Naive thymus-derived CD4-positive, alpha-beta T cell (primary cell): ENCODE data around the gene VAV2. TPM values are rescaled to one million over a fixed set of nuclear protein-coding genes. Genes with fewer than 3 reads are reported as not detected.
A peak's percentile ranks its signal among the peaks of the same experiment; 100 is the strongest.

Source experiments
- ATAC-seq: fragments of 150-1000 bp; cut with Tn5 transposase; 2 replicates; pipeline ENCODE4 v1.10.0; 2021; ENCODE audit warnings: mild to moderate bottlenecking, moderate library complexity
- CTCF ChIA-PET: fragments of 350-600 bp; sonication (Branson Sonifier 250); formaldehyde crosslinking; loops from one replicate; lab custom pipeline; 2021; ENCODE audit warnings: antibody characterized with exemption; lab: Charles Lee
- POLR2A ChIA-PET: fragments of 350-600 bp; sonication (Branson Sonifier 250); formaldehyde crosslinking; loops from one replicate; lab custom pipeline; 2021; ENCODE audit warnings: antibody characterized with exemption, inconsistent platforms; lab: Charles Lee
- DNase-seq, 9 donors: peaks; one replicate each; pipeline versions ENCODE4 v3.0.0 to v3.0.0-alpha.2; 2020 to 2022; ENCODE audit warnings: mixed read lengths in 1 of 9
- H3K27ac ChIP-seq: one replicate; pipeline ENCODE4 v1.7.0; 2013; ENCODE audit warnings: mild to moderate bottlenecking, low read depth, low read length, moderate library complexity
- H3K27me3 ChIP-seq, 2 donors: one replicate each; pipeline ENCODE4 v1.7.0; 2013; ENCODE audit warnings: low read length in 2 of 2, mild to moderate bottlenecking in 2 of 2, moderate library complexity in 2 of 2; ENCODE audit not compliant: control insufficient read depth in 2 of 2, insufficient read depth in 2 of 2
- H3K36me3 ChIP-seq, 3 experiments: 1 replicate in 2 of 3; 2 replicates in 1 of 3; pipeline ENCODE4 v1.7.0; 2013; ENCODE audit warnings: low read length in 3 of 3, mild to moderate bottlenecking in 3 of 3, moderate library complexity in 1 of 3; ENCODE audit not compliant: insufficient read depth in 3 of 3, control insufficient read depth in 2 of 3
- H3K4me1 ChIP-seq, 2 donors: one replicate each; pipeline ENCODE4 v1.7.0; 2013; ENCODE audit warnings: low read length in 2 of 2, mild to moderate bottlenecking in 2 of 2, moderate library complexity in 1 of 2; ENCODE audit not compliant: control insufficient read depth in 2 of 2, insufficient read depth in 2 of 2
- H3K4me3 ChIP-seq: 2 replicates; pipeline ENCODE4 v1.7.0; 2013; ENCODE audit warnings: mild to moderate bottlenecking, low read length
- H3K9me3 ChIP-seq, 3 experiments: 1 replicate in 2 of 3; 2 replicates in 1 of 3; pipeline ENCODE4 v1.7.0; 2013; ENCODE audit warnings: low read length in 3 of 3; ENCODE audit not compliant: control insufficient read depth in 2 of 3
- H3K27ac Mint-ChIP-seq, 9 donors: one replicate each; pipeline ENCODE4 v1.8.0; 2020 to 2022; ENCODE audit warnings: mixed read lengths in 9 of 9, mild to moderate bottlenecking in 8 of 9, moderate library complexity in 5 of 9, inconsistent platforms in 2 of 9
- H3K27me3 Mint-ChIP-seq, 5 donors: one replicate each; pipeline ENCODE4 v1.8.0; 2021 to 2022; ENCODE audit warnings: mixed read lengths in 5 of 5, mild to moderate bottlenecking in 1 of 5
- H3K36me3 Mint-ChIP-seq, 5 donors: one replicate each; pipeline ENCODE4 v1.8.0; 2020 to 2022; ENCODE audit warnings: mixed read lengths in 5 of 5, mild to moderate bottlenecking in 3 of 5, inconsistent platforms in 1 of 5
- H3K4me1 Mint-ChIP-seq, 7 donors: one replicate each; pipeline ENCODE4 v1.8.0; 2020 to 2022; ENCODE audit warnings: mixed read lengths in 7 of 7, mild to moderate bottlenecking in 3 of 7, inconsistent platforms in 1 of 7
- H3K4me3 Mint-ChIP-seq, 10 donors: one replicate each; pipeline ENCODE4 v1.8.0; 2020 to 2022; ENCODE audit warnings: mild to moderate bottlenecking in 10 of 10, mixed read lengths in 10 of 10, moderate library complexity in 6 of 10, inconsistent platforms in 2 of 10
- H3K9me3 Mint-ChIP-seq, 11 donors: one replicate each; pipeline ENCODE4 v1.8.0; 2020 to 2022; ENCODE audit warnings: mixed read lengths in 11 of 11, mild to moderate bottlenecking in 4 of 11, inconsistent platforms in 1 of 11, moderate library complexity in 1 of 11
- intact Hi-C, 2 donors: fragments of 100-400 bp; cut with micrococcal nuclease; formaldehyde crosslinking; loops; one replicate each; pipeline ENCODE4 v1.15.1; 2023
- polyA plus RNA-seq, 2 donors: library from polyadenylated mRNA; unstranded; fragments of 300-500 nt; fragmentation: Illumina TruSeq; gene quantifications; one replicate each; pipeline ENCODE4 v1.2.3, GENCODE V29; 2021
- total RNA-seq, 6 experiments: library from RNA in 5 of 6; stranded (reverse) in 5 of 6; gene quantifications; 1 replicate in 5 of 6; 2 replicates in 1 of 6; pipeline ENCODE4 v1.2.3 and lab custom pipeline; 2021 to 2026

VAV2 gene
- total and polyA plus RNA-seq, 7 experiments from 2014 or later = 0.18 to 14.4 (median 1.9) TPM

DNA sequence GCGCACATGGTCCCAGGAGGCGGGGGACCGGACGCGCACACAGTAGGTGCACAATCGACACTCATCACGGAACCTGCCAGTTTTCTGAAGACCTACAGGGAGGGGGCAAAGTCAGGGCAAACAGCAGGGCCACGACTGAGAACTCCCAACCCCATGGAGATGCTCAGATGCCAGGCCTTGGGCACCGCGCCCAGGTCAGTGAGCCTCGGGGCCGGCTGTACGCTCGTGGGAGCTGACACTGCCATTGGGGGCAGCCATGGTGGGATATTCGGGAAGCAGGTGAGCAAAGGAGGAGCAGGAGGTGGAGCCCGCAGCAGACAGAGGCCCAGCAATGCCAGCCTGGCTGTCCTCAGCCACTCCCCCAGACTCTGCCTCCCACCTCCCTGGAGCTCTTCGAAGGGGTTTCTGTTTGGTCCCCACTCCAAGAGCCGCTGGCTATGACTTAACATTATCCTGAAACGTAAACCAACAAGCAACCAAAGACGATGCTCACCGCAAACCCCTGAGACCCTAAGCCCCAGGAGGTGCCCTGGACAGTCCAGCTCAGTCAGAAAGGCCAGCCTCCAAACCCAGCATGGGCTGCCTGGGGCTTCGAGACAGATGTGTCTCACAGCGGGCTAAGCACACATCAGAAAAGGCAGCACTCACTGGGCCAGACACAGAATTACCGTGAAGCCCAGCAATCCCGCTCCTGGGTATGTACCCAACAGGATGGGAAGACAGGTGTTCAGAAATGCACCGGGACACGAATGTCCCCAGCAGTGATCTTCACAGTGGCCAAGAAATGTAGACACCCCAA, 78.4 kb downstream of the VAV2 start:
- no peaks in the 10 kb centered on the region for H3K9me3 ChIP-seq
- CTCF ChIA-PET = no interaction called here
- Mint-ChIP-seq H3K4me1 (peaks cover 0 to 12% (median 9%) of the 10 kb centered on the region in 7 donors), H3K9me3 (peaks cover 0 to 6% (median 0%) of the 10 kb centered on the region in 11 donors), H3K36me3 (no peaks in the 10 kb centered on the region), H3K4me3 (no peak overlapping the region), H3K27me3 (peaks cover 0 to 5% (median 0%) of the 10 kb centered on the region in 5 donors), H3K27ac (peak overlapping the region in 2 of 9 donors; percentile 10 to 43)
- H3K4me1 ChIP-seq = no peaks in the 10 kb centered on the region
- H3K36me3 ChIP-seq = no peaks in the 10 kb centered on the region
- no peak overlapping the region for H3K4me3 ChIP-seq
- intact Hi-C loops = no loop called here
- no peaks in the 10 kb centered on the region for H3K27me3 ChIP-seq
- DNase-seq = no peak
- POLR2A ChIA-PET = no interaction called here
- H3K27ac ChIP-seq = no peak overlapping the region
- no peak for ATAC-seq

GRCh38 chr9:133910855-133911514, 81.1 kb downstream of the VAV2 start:
- Mint-ChIP-seq H3K27ac (no peak overlapping the region), H3K27me3 (peaks cover 0 to 5% (median 0%) of the 10 kb centered on the region in 5 donors), H3K9me3 (peaks cover 0 to 6% (median 0%) of the 10 kb centered on the region in 11 donors), H3K4me1 (peaks cover 0 to 12% (median 9%) of the 10 kb centered on the region in 7 donors), H3K36me3 (no peaks in the 10 kb centered on the region), H3K4me3 (no peak overlapping the region)
- H3K27me3 ChIP-seq = no peaks in the 10 kb centered on the region
- no peak for DNase-seq
- H3K36me3 ChIP-seq = no peaks in the 10 kb centered on the region
- no peak overlapping the region for H3K27ac ChIP-seq
- intact Hi-C loops = no loop called here
- POLR2A ChIA-PET = no interaction called here
- no peak for ATAC-seq
- no peaks in the 10 kb centered on the region for H3K4me1 ChIP-seq
- H3K9me3 ChIP-seq = no peaks in the 10 kb centered on the region
- CTCF ChIA-PET = no interaction called here
- H3K4me3 ChIP-seq = no peak overlapping the region

DNA sequence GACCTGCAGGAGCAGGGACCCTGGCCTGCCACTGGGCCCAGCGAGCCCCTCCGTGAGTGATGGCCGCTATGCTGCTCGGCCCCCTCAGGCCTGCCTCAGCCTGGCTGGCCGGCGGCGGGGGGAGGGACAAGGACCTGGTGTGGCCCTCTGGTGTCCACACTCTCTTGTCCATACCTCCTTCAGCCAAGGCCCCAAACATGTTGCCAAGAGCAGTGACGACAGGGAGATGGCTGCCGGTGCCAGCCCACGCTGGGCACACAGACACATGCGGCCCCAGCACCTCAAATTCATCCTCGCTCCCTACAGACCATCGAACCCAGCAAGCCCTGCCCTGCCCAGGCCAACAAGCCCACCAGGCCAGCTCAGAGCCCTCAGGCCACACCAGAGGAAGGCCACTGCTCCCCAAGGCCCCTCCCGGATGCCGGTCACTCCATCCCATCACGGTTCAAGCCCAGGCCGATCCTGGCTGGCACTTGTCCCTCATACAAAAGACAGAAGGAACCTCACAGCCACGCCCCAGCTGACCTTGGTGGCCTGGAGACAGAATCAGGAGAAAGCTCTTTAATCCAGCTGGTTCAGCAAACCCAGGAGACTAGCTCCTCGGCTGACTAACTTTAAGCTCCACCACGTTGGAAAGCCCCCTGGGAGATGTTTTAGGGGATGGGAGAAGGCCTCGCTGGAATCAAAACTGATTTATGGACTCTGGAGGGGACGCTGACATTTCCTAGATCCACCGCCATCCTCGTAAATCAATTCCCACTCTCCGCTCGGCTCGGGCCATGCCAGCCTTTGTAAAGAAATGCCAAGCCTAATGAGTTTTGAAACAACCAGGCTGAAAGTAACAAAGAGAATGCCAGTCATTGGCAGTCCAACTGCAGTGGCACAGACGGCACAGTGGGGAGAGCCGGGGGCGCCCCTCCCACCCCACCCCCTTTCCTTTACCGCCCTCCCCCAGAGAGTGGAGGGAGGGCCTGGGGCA, 84.9 kb downstream of the VAV2 start:
- Mint-ChIP-seq H3K4me1 (peaks cover 0 to 1% (median 0%) of the 10 kb centered on the region in 7 donors), H3K9me3 (no peaks in the 10 kb centered on the region), H3K27ac (no peak overlapping the region), H3K36me3 (no peaks in the 10 kb centered on the region), H3K4me3 (no peak overlapping the region), H3K27me3 (no peaks in the 10 kb centered on the region)
- Histone ChIP-seq H3K27ac (no peak overlapping the region), H3K27me3 (no peaks in the 10 kb centered on the region), H3K4me1 (no peaks in the 10 kb centered on the region), H3K36me3 (no peaks in the 10 kb centered on the region), H3K9me3 (no peaks in the 10 kb centered on the region), H3K4me3 (no peak overlapping the region)
- DNase-seq = no peak
- no peak for ATAC-seq
- ChIA-PET POLR2A (no interaction called here), CTCF (no interaction called here)
- intact Hi-C loops = no loop called here

- Mint-ChIP-seq H3K9me3 (no peaks in the 10 kb centered on the region), H3K4me1 (peaks cover 0 to 1% (median 0%) of the 10 kb centered on the region in 7 donors), H3K36me3 (no peaks in the 10 kb centered on the region), H3K27ac (no peak overlapping the region), H3K4me3 (no peak overlapping the region), H3K27me3 (no peaks in the 10 kb centered on the region)
- intact Hi-C loops = no loop called here
- Histone ChIP-seq H3K27ac (no peak overlapping the region), H3K27me3 (no peaks in the 10 kb centered on the region), H3K9me3 (no peaks in the 10 kb centered on the region), H3K4me1 (no peaks in the 10 kb centered on the region), H3K36me3 (no peaks in the 10 kb centered on the region), H3K4me3 (no peak overlapping the region)
- ATAC-seq (no peak), DNase-seq (no peak)
- CTCF ChIA-PET = no interaction called here
- POLR2A ChIA-PET = no interaction called here
Measured at GRCh38 chr9:133906218-133906617, 85.9 kb downstream of the VAV2 start.

GRCh38 chr9:133905493-133905892, 86.6 kb downstream of the VAV2 start:
- Histone ChIP-seq H3K4me3 (no peak overlapping the region), H3K4me1 (no peaks in the 10 kb centered on the region), H3K27me3 (no peaks in the 10 kb centered on the region), H3K36me3 (no peaks in the 10 kb centered on the region), H3K9me3 (no peaks in the 10 kb centered on the region), H3K27ac (no peak overlapping the region)
- POLR2A ChIA-PET = no interaction called here
- no peaks in the 10 kb centered on the region for H3K9me3 Mint-ChIP-seq
- no peak overlapping the region for H3K4me3 Mint-ChIP-seq
- CTCF ChIA-PET = no interaction called here
- intact Hi-C loops = no loop called here
- no peak for ATAC-seq
- H3K36me3 Mint-ChIP-seq = no peaks in the 10 kb centered on the region
- no peaks in the 10 kb centered on the region for H3K27me3 Mint-ChIP-seq
- no peak for DNase-seq
- H3K27ac Mint-ChIP-seq = no peak overlapping the region
- H3K4me1 Mint-ChIP-seq = peaks cover 0 to 1% (median 0%) of the 10 kb centered on the region in 7 donors

GRCh38 chr9:133904346-133905090, 87.6 kb downstream of the VAV2 start:
- DNase-seq (no peak), ATAC-seq (no peak)
- Mint-ChIP-seq H3K4me3 (no peak overlapping the region), H3K36me3 (no peaks in the 10 kb centered on the region), H3K4me1 (peaks cover 0 to 1% (median 0%) of the 10 kb centered on the region in 7 donors), H3K27me3 (no peaks in the 10 kb centered on the region), H3K27ac (no peak overlapping the region), H3K9me3 (no peaks in the 10 kb centered on the region)
- Histone ChIP-seq H3K27ac (no peak overlapping the region), H3K4me1 (no peaks in the 10 kb centered on the region), H3K36me3 (no peaks in the 10 kb centered on the region), H3K27me3 (no peaks in the 10 kb centered on the region), H3K4me3 (no peak overlapping the region), H3K9me3 (no peaks in the 10 kb centered on the region)
- POLR2A ChIA-PET = no interaction called here
- intact Hi-C loops = no loop called here
- CTCF ChIA-PET = interaction anchor here (0.8 kb wide), 1 partner anchor 21 kb away, joined by 3 read pairs; no protein-coding TSS in a partner anchor
